Measurements from ENCODE around the gene MSL1.

The MSL1 gene

DNA sequence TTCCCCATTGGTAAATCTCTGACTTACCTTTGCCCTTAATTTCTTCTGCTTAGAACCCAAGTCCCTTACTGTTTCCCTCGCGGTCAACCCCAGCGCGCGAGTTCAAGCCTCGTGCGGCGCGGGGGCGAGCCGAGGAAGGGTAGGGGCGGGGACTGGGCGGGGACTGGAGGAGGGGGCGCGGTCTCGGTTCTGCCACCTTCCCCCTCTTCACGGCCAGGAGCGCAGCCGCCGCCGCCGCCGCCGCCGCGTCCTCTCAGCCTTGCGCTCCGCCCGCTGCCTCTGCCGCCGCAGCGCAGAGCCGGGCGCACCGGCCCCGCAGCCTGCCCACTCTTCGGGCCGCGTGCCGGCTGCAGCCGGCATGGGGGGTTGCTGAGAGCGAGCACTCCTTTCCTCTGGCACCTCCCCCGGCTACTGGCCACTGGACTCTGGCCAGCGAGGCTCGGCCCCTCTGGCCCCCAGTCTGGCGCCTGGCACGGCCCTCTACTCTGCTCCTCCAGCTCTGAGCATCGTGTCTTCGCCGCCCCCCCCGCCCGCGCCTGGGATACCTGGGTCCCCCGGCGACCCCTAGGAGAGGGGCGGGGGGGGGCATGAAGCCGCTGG is 55.6 kb downstream of the MSL1 start, which contains the start of gene RAPGEFL1:
TSS of gene RAPGEFL1 (plus strand) at position 196 of the 600 bp plus-strand sequence. CDS start at position 588, 392 bp downstream.
- FAIRE-seq = no peak

DNA sequence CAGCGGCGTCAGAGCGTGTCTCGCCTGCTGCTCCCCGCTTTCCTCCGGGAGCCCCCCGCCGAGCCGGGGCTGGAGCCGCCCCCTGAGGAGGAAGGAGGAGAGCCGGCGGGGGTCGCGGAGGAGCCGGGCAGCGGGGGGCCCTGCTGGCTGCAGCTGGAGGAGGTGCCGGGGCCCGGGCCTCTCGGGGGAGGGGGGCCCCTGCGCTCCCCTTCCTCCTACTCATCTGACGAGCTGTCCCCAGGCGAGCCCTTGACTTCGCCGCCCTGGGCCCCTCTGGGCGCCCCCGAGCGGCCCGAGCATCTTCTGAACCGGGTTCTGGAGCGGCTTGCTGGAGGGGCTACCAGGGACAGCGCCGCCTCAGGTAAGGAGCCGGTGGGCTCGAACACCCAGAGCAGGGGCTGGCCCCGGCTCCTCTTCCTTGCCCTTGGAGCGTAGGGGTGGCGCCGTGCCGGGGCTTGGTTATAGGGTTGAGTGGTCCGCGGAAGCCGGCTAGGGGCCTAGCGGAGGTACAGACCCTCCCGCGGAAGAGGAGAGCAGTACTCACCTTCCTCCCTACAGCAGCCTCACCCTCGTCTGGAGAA is 56.3 kb downstream of the MSL1 start:
- no peak for FAIRE-seq

DNA sequence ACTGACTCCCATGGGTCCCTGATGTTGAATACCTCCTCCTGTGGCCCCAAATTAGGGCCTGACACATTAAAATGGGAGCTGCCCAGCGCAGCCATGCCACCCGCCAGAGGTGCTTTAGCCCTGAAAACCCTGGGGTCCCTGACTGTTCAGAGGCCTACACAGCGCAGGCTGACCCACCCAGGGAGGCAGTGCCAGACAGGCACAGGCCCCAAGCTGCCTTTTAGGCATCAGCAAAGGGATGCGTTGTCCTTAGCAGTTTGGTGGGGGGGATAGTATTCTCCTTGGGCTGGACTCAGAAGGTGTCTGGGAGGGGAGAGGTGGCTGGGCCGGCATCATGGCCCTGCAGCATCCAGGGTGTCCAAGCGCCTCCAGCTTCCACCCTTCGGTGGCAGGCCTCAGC is 56.9 kb downstream of the MSL1 start:
- no peak for FAIRE-seq

GRCh38 chr17:40179923-40180659 is 58.3 kb downstream of the MSL1 start:
- no peak for FAIRE-seq

DNA sequence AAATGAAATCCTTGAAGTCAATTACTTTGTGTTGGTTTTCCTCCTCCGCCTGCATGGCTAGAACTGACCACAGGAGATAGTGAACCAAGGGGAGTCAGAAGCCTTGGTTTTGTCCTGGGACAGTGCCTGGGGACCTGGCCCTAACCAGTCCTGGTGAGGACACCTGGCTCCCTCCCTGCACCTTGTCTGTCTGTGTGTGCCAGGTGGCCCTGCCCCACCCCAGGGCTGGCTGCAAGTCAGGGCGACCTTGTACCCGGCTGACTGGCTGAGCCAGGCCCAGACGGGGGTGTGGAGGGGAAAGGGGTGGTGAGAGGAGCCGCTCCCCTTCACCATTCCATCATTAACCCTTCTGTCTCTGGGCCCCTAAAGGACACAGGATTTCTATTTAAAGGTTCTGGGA is 58.9 kb downstream of the MSL1 start:
- FAIRE-seq = no peak

DNA sequence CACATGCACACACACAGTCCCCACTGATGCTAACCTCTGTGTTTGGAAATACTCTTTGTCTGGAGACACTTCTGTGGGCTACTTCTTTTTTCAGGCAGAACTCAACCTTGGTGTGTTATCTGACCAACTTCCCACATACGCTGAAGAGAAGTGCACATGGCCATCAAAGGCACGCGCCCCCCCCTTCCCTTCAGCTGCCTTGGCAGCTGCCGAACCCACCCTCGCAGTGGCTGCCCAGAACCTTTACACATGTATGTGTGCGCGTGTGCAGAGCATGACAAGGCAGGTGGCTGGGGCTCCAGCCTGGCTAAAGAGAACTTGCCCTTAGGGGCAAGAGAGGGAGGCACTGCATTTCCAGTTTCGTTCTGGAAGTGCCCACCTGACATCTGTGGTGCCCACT is 59.4 kb downstream of the MSL1 start:
- FAIRE-seq = no peak

DNA sequence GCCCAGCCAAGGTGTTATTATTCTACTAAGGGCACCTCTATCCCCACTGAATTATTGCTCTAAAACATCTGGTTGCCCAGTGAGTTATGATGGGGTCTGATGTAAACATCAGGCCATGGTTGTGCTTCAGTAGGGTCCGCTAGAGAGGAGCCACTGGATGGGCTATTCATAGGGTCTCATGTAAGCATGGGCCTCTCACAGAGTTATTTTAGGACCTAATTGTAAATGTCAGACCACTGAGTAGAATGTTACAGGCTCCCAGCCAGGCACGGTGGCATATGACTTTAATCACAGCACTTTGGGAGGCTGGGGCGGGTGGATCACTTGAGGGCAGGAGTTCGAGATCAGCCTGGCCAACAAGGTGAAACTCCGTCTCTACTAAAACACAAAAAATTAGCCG is 60.8 kb downstream of the MSL1 start:
- no peak for FAIRE-seq

Data from colon (tissue), 2 donors.